H9 (cell line): ENCODE measurements around the gene FNDC1. TPM values are rescaled to one million over a fixed set of nuclear protein-coding genes. Genes with fewer than 3 reads are reported as not detected.

Source experiments
- DNase-seq: peaks from one replicate; pipeline ENCODE4 v3.0.0-alpha.2; 2017
- H2AFZ ChIP-seq: one replicate; pipeline ENCODE4 v1.6.1; 2013; ENCODE audit warnings: mild to moderate bottlenecking, low read length, control low read depth, moderate library complexity
- H2AK5ac ChIP-seq: 2 replicates; pipeline ENCODE4 v1.6.1; 2013; ENCODE audit warnings: low read length, control low read depth, mixed read lengths; ENCODE audit not compliant: insufficient read length
- H2BK120ac ChIP-seq: one replicate; pipeline ENCODE4 v1.6.1; 2013; ENCODE audit warnings: low read depth, mild to moderate bottlenecking, low read length, control low read depth, inconsistent platforms; ENCODE audit not compliant: poor library complexity, severe bottlenecking
- H2BK12ac ChIP-seq: 2 replicates; pipeline ENCODE4 v1.6.1; 2013; ENCODE audit warnings: low read length, control low read depth, mixed read lengths, low read depth; ENCODE audit not compliant: insufficient read length
- H2BK15ac ChIP-seq: 2 replicates; pipeline ENCODE4 v1.6.1; 2013; ENCODE audit warnings: low read depth, low read length, control low read depth
- H2BK20ac ChIP-seq: one replicate; pipeline ENCODE4 v1.6.1; 2013; ENCODE audit warnings: low read depth, mild to moderate bottlenecking, low read length, control low read depth, inconsistent platforms; ENCODE audit not compliant: poor library complexity, severe bottlenecking
- H2BK5ac ChIP-seq: 2 replicates; pipeline ENCODE4 v1.6.1; 2013; ENCODE audit warnings: low read length, control low read depth, mixed read lengths; ENCODE audit not compliant: insufficient read length
- H3K14ac ChIP-seq: 2 replicates; pipeline ENCODE4 v1.6.1; 2013; ENCODE audit warnings: low read length, control low read depth; ENCODE audit not compliant: insufficient read depth
- H3K18ac ChIP-seq: 2 replicates; pipeline ENCODE4 v1.6.1; 2013; ENCODE audit warnings: low read depth, mild to moderate bottlenecking, mixed read lengths, low read length, control low read depth; ENCODE audit not compliant: insufficient read length
- H3K23ac ChIP-seq: 2 replicates; pipeline ENCODE4 v1.6.1; 2013; ENCODE audit warnings: low read length, control low read depth, mixed read lengths, low read depth; ENCODE audit not compliant: insufficient read length
- H3K23me2 ChIP-seq: 2 replicates; pipeline ENCODE4 v1.6.1; 2013; ENCODE audit warnings: low read depth, mild to moderate bottlenecking, mixed read lengths, low read length, control low read depth; ENCODE audit not compliant: insufficient read length, poor library complexity, severe bottlenecking
- H3K27ac ChIP-seq: 2 replicates; pipeline ENCODE4 v1.5.1; 2013; ENCODE audit warnings: low read length, control low read depth, mixed read lengths, low read depth; ENCODE audit not compliant: insufficient read length
- H3K27me3 ChIP-seq: 2 replicates; pipeline ENCODE4 v1.6.1; 2013; ENCODE audit warnings: low read length, control low read depth, inconsistent platforms; ENCODE audit not compliant: insufficient read depth
- H3K4ac ChIP-seq: 2 replicates; pipeline ENCODE4 v1.6.1; 2013; ENCODE audit warnings: low read depth, mild to moderate bottlenecking, control low read depth, inconsistent platforms, low read length, moderate library complexity
- H3K4me1 ChIP-seq: 2 replicates; pipeline ENCODE4 v1.6.1; 2013; ENCODE audit warnings: low read length, control low read depth, inconsistent platforms; ENCODE audit not compliant: insufficient read depth
- H3K4me2 ChIP-seq: 2 replicates; pipeline ENCODE4 v1.6.1; 2013; ENCODE audit warnings: low read length, control low read depth, mixed read lengths; ENCODE audit not compliant: insufficient read length, insufficient read depth
- H3K56ac ChIP-seq: 2 replicates; pipeline ENCODE4 v1.6.1; 2013; ENCODE audit warnings: low read depth, mild to moderate bottlenecking, mixed read lengths, low read length, control low read depth; ENCODE audit not compliant: insufficient read length
- H3K79me1 ChIP-seq: 2 replicates; pipeline ENCODE4 v1.6.1; 2013; ENCODE audit warnings: low read depth, mild to moderate bottlenecking, moderate library complexity, low read length, control low read depth, inconsistent platforms; ENCODE audit not compliant: insufficient read depth, poor library complexity, severe bottlenecking
- H3K79me2 ChIP-seq: 2 replicates; pipeline ENCODE4 v1.6.1; 2013; ENCODE audit warnings: low read length, control low read depth, inconsistent platforms; ENCODE audit not compliant: insufficient read depth
- H3K9ac ChIP-seq: 2 replicates; pipeline ENCODE4 v1.6.1; 2013; ENCODE audit warnings: low read length, control low read depth, mixed read lengths; ENCODE audit not compliant: insufficient read length; ENCODE audit errors: extremely low read depth
- H3K9me3 ChIP-seq: one replicate; pipeline ENCODE4 v1.6.1; 2013; ENCODE audit warnings: low read depth, low read length, inconsistent platforms; ENCODE audit not compliant: control insufficient read depth
- H3T11ph ChIP-seq: one replicate; pipeline ENCODE4 v1.6.1; 2013; ENCODE audit warnings: mild to moderate bottlenecking, low read length, control low read depth, inconsistent platforms
- H4K20me1 ChIP-seq: one replicate; pipeline ENCODE4 v1.6.1; 2013; ENCODE audit not compliant: control insufficient read depth, insufficient read length, insufficient read depth
- H4K5ac ChIP-seq: 2 replicates; pipeline ENCODE4 v1.6.1; 2013; ENCODE audit warnings: low read depth, mild to moderate bottlenecking, mixed read lengths, low read length, control low read depth; ENCODE audit not compliant: insufficient read length
- H4K8ac ChIP-seq: replicated peaks from 2 replicates; pipeline ENCODE4 v1.6.1; 2013; ENCODE audit warnings: low read length, control low read depth, mixed read lengths, low read depth; ENCODE audit not compliant: insufficient read length
- H4K91ac ChIP-seq: 2 replicates; pipeline ENCODE4 v1.6.1; 2013; ENCODE audit warnings: low read depth, mild to moderate bottlenecking, moderate library complexity, mixed read lengths, low read length, control low read depth; ENCODE audit not compliant: insufficient read length
- H3K27ac Mint-ChIP-seq, 3 experiments: 2 replicates in 2 of 3; 3 replicates in 1 of 3; pipeline ENCODE4 v1.8.0; 2020 to 2021; ENCODE audit warnings: mixed read lengths in 3 of 3, mild to moderate bottlenecking in 1 of 3, moderate library complexity in 1 of 3
- H3K27me3 Mint-ChIP-seq: 2 replicates; pipeline ENCODE4 v1.8.0; 2021; ENCODE audit warnings: low read depth, mild to moderate bottlenecking, moderate library complexity, mixed read lengths
- H3K36me3 Mint-ChIP-seq, 3 experiments: 2 replicates in 2 of 3; 3 replicates in 1 of 3; pipeline ENCODE4 v1.8.0; 2020 to 2021; ENCODE audit warnings: low read depth in 3 of 3, mixed read lengths in 3 of 3; ENCODE audit not compliant: insufficient read depth in 1 of 3
- H3K4me1 Mint-ChIP-seq, 2 experiments: 2 replicates each; pipeline ENCODE4 v1.8.0; 2020; ENCODE audit warnings: mixed read lengths in 2 of 2
- H3K4me3 Mint-ChIP-seq, 2 experiments: 2 replicates in 1 of 2; 3 replicates in 1 of 2; pipeline ENCODE4 v1.8.0; 2020 to 2021; ENCODE audit warnings: mild to moderate bottlenecking in 2 of 2, mixed read lengths in 2 of 2, moderate library complexity in 1 of 2
- H3K9me3 Mint-ChIP-seq, 2 experiments: 2 replicates in 1 of 2; 3 replicates in 1 of 2; pipeline ENCODE4 v1.8.0; 2020; ENCODE audit warnings: mild to moderate bottlenecking in 2 of 2, mixed read lengths in 2 of 2, moderate library complexity in 1 of 2
- WGBS: extraction: QIAGEN DNeasy Blood & Tissue Kit; methylation state at CpG from one replicate; pipeline ENCODE4 v1.1.7; 2013; ENCODE audit warnings: missing lambda C conversion rate, low lambda C conversion rate, mixed read lengths; ENCODE audit not compliant: insufficient read length; ENCODE audit errors: extremely low coverage; 5-methylcytosine and 5-hydroxymethylcytosine counted together
- total RNA-seq: library from RNA; stranded (reverse); gene quantifications from 2 replicates; pipeline ENCODE4 v1.2.1, GENCODE V29; 2021
- TF ChIP-seq, protein P1 (sequence below): fragments of 200-600 bp; sonication (generic); conservative IDR thresholded peaks from 3 replicates; pipeline ENCODE4 v1.8.0; 2021; ENCODE audit warnings: antibody characterized with exemption, mild to moderate bottlenecking

Gene FNDC1
- total RNA-seq, 1 experiment from 2014 or later, result 0.24 TPM

DNA sequence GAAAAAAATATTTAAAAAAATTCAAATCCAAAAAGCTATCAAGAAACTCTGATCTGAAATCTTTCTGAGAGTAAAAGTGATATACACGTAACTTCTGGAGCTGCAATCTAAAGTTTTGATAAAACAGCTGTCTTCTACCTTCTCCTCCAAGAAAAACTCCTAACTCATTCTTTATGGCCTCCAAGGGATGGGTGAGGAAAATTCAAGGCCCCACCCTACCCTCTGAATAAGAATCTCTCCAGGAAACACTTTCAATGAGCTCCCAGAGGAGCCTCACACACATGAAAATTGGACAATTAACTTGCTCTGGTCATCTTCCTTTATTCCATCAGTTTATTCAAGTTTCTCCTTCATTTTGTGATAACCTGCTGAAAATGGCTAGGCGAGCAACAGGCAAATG is 93.4 kb downstream of the FNDC1 start:
- no peak overlapping the region for H4K8ac ChIP-seq
- no peak overlapping the region for H2BK20ac ChIP-seq
- H2AK5ac ChIP-seq, result no peak overlapping the region
- H3K4me2 ChIP-seq, result no peak overlapping the region
- H3K79me1 ChIP-seq, result no peaks in the 10 kb centered on the region
- no peak overlapping the region for H3K27ac Mint-ChIP-seq
- no peak overlapping the region for H3K9ac ChIP-seq
- no peak overlapping the region for H4K91ac ChIP-seq
- H3K4me1 Mint-ChIP-seq, result no peaks in the 10 kb centered on the region
- no peaks in the 10 kb centered on the region for H3K4me1 ChIP-seq
- no peak overlapping the region for H2AFZ ChIP-seq
- H3K14ac ChIP-seq, result no peak overlapping the region
- H3K4ac ChIP-seq, result no peak overlapping the region
- TF ChIP-seq, protein P1, sequence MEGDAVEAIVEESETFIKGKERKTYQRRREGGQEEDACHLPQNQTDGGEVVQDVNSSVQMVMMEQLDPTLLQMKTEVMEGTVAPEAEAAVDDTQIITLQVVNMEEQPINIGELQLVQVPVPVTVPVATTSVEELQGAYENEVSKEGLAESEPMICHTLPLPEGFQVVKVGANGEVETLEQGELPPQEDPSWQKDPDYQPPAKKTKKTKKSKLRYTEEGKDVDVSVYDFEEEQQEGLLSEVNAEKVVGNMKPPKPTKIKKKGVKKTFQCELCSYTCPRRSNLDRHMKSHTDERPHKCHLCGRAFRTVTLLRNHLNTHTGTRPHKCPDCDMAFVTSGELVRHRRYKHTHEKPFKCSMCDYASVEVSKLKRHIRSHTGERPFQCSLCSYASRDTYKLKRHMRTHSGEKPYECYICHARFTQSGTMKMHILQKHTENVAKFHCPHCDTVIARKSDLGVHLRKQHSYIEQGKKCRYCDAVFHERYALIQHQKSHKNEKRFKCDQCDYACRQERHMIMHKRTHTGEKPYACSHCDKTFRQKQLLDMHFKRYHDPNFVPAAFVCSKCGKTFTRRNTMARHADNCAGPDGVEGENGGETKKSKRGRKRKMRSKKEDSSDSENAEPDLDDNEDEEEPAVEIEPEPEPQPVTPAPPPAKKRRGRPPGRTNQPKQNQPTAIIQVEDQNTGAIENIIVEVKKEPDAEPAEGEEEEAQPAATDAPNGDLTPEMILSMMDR, result no peak
- no peaks in the 10 kb centered on the region for H4K20me1 ChIP-seq
- H2BK15ac ChIP-seq, result no peak overlapping the region
- no peaks in the 10 kb centered on the region for H3K9me3 ChIP-seq
- H3T11ph ChIP-seq, result no peak overlapping the region
- H3K27ac ChIP-seq, result no peak overlapping the region
- no peak overlapping the region for H2BK5ac ChIP-seq
- no peak for DNase-seq
- no peak overlapping the region for H3K23ac ChIP-seq
- H3K27me3 ChIP-seq, result no peaks in the 10 kb centered on the region
- H3K36me3 Mint-ChIP-seq, result no peaks in the 10 kb centered on the region
- no peak overlapping the region for H3K4me3 Mint-ChIP-seq
- H3K79me2 ChIP-seq, result no peaks in the 10 kb centered on the region
- H2BK120ac ChIP-seq, result no peak overlapping the region
- H3K9me3 Mint-ChIP-seq, result peaks cover 0 to 23% of the 10 kb centered on the region in 2 experiments; a peak in 2 of 5 replicates
- no peak overlapping the region for H4K5ac ChIP-seq
- H3K23me2 ChIP-seq, result no peaks in the 10 kb centered on the region
- no peak overlapping the region for H2BK12ac ChIP-seq
- H3K56ac ChIP-seq, result no peak overlapping the region
- WGBS, result no CpG with 5 or more reads among the region's 2 CpGs
- H3K27me3 Mint-ChIP-seq, result peaks cover 2% of the 10 kb centered on the region
- no peak overlapping the region for H3K18ac ChIP-seq
